Caki2 (cell line): ENCODE results near the gene CEP78. TPM values are rescaled to one million over a fixed set of nuclear protein-coding genes. Genes with fewer than 3 reads are reported as not detected.
A peak's percentile ranks its signal among the peaks of the same experiment; 100 is the strongest.
"Not testable (repeated sequence)": the region's sequence is repeated elsewhere in the genome, so short reads cannot be mapped to it uniquely, and the experiment has no call there.

Experiments used
- DNase-seq: peaks from one replicate; pipeline ENCODE4 v3.0.0-alpha.2; 2015; ENCODE audit warnings: low read depth
- in situ Hi-C: cut with HindIII; loops from 2 replicates; pipeline ENCODE4 v1.10.0; 2016; ENCODE audit warnings: low sequenced_read_pairs, low pct_unique_long_range_greater_than_20kb, mixed read lengths
- total RNA-seq: library from RNA; depleted of rRNA; stranded (reverse); fragments of >200 nt; shearing (Covaris generic); gene quantifications from 2 replicates; pipeline ENCODE4 v1.2.3, GENCODE V29; 2014; ENCODE audit warnings: low replicate concordance; rRNA removed

CEP78 gene, protein sequence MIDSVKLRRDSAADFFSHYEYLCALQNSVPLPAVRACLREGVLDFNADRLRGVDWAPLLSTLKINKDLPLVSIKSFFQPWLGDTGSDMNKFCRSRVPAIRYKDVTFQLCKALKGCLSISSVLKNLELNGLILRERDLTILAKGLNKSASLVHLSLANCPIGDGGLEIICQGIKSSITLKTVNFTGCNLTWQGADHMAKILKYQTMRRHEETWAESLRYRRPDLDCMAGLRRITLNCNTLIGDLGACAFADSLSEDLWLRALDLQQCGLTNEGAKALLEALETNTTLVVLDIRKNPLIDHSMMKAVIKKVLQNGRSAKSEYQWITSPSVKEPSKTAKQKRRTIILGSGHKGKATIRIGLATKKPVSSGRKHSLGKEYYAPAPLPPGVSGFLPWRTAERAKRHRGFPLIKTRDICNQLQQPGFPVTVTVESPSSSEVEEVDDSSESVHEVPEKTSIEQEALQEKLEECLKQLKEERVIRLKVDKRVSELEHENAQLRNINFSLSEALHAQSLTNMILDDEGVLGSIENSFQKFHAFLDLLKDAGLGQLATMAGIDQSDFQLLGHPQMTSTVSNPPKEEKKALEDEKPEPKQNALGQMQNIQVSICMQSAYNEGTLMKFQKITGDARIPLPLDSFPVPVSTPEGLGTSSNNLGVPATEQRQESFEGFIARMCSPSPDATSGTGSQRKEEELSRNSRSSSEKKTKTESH
- 7.3 and 15.8 TPM in 2 replicates for total RNA-seq

- peak; percentile 80 for DNase-seq
- in situ Hi-C loops, result no loop called here
These were observed at the start of gene CEP78 for GRCh38 chr9:78235762-78236550. TSS of gene CEP78 (plus strand) at chr9:78236075. CDS start at chr9:78236351, 276 bp downstream.

GRCh38 chr9:78187763-78188484 lies 48.0 kb upstream of the CEP78 start:
- DNase-seq, result no peak
- in situ Hi-C loops, result no loop called here

- no peak for DNase-seq
- in situ Hi-C loops, result no loop called here
These were observed 47.3 kb upstream of the CEP78 start for GRCh38 chr9:78188594-78188993.

DNA sequence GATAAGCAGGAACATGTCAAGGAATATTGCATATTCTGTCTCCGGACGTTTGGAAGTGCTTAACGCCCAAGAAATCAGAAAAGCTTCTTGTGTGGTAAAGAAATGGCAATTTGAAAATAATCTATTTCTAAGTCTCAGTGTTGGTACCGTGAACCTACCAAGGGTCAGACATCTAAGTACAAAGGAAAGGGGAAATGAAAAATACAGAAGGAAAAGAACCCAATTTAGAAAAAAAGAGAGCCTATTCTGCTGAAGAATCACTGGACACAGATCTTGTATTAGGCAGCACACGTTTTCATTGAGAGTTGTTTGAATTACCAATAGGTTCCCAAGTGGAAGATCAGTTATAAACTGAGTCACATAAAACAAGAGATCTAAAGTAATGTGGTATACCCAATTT lies 46.9 kb upstream of the CEP78 start:
- in situ Hi-C loops, result no loop called here
- DNase-seq, result no peak

DNA sequence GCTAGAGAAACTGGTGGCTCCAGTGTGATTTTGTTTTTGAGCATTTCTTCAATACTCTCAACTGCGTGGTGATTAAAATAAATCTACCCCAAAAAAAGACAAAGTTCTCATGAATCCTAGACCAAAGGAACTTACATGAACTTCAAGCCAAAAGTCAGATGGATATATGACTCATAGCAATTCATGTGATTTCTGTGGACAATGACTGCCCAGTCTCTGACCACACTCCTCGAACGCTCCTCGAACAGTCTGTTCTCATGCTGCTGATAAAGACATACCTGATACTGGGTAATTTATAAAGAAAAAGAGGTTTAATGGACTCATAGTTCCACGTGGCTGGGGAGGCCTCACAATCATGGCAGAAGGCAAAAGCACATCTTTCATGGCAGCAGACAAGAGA lies 46.4 kb upstream of the CEP78 start:
- in situ Hi-C loops, result no loop called here
- DNase-seq, result no peak

- in situ Hi-C loops, result no loop called here
- no peak for DNase-seq
These were observed 43.9 kb upstream of the CEP78 start for GRCh38 chr9:78191931-78192330.

- in situ Hi-C loops, result no loop called here
- DNase-seq, result no peak
These were observed 39.6 kb upstream of the CEP78 start for GRCh38 chr9:78196258-78196657.

- DNase-seq, in situ Hi-C loops: not testable (repeated sequence)
These were observed 34.6 kb upstream of the CEP78 start for GRCh38 chr9:78201158-78201777.

DNA sequence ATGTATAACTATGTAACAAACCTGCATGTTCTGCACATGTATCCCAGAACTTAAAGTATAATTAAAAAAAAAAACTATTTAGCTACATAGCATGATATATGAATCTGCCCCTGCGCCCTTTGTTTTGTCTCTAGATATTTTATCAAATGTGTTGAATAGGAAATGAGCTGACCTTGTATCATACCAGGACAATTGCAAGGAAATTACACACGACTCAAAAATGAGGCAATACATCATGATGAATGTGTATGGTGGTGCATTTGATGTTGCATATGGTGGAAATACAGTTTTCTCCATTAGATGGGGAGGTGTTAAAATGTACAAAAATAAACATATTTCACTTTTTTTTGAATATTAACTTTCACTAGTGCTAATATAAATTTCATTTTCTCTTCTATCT lies 28.6 kb upstream of the CEP78 start:
- in situ Hi-C loops, result no loop called here
- DNase-seq, result no peak

DNA sequence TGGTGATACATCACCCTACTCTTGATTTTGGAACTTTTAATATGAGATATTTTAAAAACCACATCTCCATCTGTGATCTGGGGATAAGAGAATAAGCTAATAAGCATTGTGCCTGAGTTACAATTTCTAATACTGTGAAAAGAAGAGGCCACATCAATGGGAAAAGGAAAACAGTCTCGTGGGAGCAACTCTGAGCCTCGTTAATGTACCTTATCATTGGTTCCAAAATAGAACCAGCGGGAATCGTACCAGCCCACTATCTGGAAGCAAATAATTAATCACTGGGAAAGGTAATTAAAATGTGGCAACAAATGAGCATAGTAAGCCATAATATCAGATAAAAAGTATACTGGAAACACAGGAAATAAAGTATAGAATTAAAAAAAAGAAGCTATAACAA lies 28.0 kb upstream of the CEP78 start:
- in situ Hi-C loops, result no loop called here
- DNase-seq, result no peak

- in situ Hi-C loops, result no loop called here
- no peak for DNase-seq
These were observed 26.7 kb upstream of the CEP78 start for GRCh38 chr9:78209127-78209526.

- in situ Hi-C loops, result no loop called here
- DNase-seq, result no peak
These were observed 25.0 kb upstream of the CEP78 start for GRCh38 chr9:78210841-78211301.

DNA sequence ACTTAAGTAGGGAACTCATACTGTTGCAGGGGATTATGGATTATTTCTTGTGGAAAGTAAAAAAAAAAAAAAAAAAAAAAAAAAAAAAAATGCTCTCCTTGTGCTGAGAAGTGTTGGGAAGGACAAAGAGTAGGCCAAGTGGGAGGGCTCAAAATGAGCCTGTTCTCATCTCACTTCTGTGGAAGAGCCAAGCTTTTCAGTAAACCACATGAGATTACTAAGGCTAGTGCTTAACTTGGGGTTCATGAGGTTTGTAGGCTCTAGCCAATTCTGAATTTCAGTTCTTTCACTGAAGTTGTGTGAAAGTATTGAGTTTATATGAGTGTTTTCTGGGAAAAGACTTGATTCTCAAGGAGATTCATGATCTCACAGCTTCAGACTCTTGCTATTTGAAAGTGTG lies 23.0 kb upstream of the CEP78 start:
- DNase-seq, result no peak
- in situ Hi-C loops, result no loop called here

DNA sequence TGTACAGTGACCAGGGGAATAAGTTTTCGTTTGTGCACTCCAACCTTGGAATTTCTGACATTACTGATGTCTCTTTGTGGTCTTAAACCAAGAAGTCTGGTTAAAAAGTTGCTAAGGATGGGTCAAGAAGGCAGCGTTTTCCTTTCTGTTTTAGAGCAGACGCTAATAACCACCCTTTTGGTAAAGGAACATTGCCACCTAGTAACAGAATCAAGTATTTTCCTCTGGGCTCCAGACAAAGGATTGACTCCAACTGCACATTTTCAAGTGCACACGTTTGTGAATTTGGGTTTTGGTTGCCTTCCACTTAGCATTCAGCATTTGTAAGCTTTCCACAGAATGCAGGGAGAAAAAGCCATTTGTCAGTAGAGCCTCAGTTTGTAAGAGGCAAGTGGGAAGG lies 22.2 kb upstream of the CEP78 start:
- DNase-seq, result peak; percentile 21
- in situ Hi-C loops, result no loop called here

DNA sequence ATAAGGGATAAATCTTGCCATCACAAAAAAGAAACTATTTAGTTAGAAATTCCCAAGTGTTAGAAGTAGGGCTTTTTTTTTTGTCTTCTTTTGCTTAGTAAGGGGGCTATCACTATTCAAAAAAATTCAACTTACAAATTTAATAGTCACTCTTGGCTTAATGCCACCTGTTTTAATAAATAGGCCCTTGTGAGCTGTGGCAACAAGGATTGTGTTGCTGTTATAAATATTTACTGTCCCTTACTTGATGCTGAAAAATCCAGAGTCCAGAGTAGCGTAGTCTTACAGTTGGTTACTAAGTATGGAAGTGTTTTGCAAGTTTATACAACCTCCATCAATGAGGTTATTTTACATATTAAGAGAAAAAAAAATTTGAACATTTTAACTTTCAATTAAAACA lies 21.4 kb upstream of the CEP78 start:
- no peak for DNase-seq
- in situ Hi-C loops, result no loop called here

DNA sequence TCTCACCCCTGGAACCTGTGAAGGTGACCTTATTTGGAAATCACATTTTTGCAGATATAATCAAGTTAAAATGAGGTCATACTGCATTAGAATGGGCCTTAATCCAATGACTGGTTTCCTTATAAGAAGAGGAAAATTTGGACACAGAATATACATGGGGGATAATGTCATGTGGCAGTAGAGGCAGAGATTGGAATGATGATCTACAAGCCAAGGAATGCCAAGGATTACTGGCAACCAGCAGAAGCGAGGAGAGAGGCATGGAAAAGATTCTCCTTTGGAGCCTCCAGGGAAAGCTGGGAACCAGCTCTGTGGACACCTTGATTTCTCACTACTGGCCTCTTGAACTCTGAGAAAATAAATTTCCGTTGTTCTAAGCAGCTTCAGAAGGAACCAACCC lies 20.2 kb upstream of the CEP78 start:
- in situ Hi-C loops, result no loop called here
- DNase-seq, result no peak

- no peak for DNase-seq
- in situ Hi-C loops, result no loop called here
These were observed 17.0 kb upstream of the CEP78 start for GRCh38 chr9:78218890-78219289.

DNA sequence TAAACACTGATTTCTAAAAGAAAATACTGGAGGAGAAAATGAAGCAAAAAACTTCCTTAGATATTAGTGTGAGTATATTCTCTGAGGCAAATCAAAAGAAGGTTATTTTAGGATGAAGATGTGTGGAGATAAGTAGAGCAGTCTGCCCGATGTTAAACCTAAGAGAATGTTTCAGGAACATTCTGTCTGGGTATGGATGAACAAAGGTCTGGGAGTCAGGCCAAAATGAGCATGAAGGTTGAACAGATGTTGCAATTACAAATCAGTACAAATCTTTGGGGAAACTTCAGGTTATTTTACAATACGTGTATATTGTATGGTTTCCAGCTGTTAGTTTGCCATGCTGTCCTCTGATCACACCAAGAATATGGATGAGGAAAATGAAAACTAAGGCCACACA lies 14.4 kb upstream of the CEP78 start:
- in situ Hi-C loops, result no loop called here

More for the DNA sequence above, 14.4 kb upstream of the CEP78 start:
- no peak for DNase-seq
